OCI-LY7 (cell line): ENCODE results near the gene TMEM38A.

Experiments
- CTCF ChIP-seq: fragments of 200-600 bp; sonication (generic); conservative IDR thresholded peaks from 2 replicates; pipeline ENCODE4 v1.5.1; 2014; ENCODE audit warnings: mild to moderate bottlenecking, antibody characterized with exemption, low read length, moderate library complexity, mixed read lengths
- EZH2phosphoT487 ChIP-seq: fragments of 200-600 bp; sonication (generic); IDR thresholded peaks from 2 replicates; pipeline ENCODE4 v1.6.1; 2018; ENCODE audit warnings: low read depth, borderline replicate concordance, mild to moderate bottlenecking, mixed run types, antibody characterized with exemption, low read length, moderate library complexity, mixed read lengths

- TF ChIP-seq CTCF = no peak
- no peak for TF ChIP-seq EZH2phosphoT487
Observed at GRCh38 chr19:16625163-16625958, 35.6 kb upstream of the TMEM38A start.
